ENCODE data around the gene KIF3A. TPM values are rescaled to one million over a fixed set of nuclear protein-coding genes. Genes with fewer than 3 reads are reported as not detected.

Gene KIF3A
- total RNA-seq, 1 donor from 2014 or later = 20.0 TPM

DNA sequence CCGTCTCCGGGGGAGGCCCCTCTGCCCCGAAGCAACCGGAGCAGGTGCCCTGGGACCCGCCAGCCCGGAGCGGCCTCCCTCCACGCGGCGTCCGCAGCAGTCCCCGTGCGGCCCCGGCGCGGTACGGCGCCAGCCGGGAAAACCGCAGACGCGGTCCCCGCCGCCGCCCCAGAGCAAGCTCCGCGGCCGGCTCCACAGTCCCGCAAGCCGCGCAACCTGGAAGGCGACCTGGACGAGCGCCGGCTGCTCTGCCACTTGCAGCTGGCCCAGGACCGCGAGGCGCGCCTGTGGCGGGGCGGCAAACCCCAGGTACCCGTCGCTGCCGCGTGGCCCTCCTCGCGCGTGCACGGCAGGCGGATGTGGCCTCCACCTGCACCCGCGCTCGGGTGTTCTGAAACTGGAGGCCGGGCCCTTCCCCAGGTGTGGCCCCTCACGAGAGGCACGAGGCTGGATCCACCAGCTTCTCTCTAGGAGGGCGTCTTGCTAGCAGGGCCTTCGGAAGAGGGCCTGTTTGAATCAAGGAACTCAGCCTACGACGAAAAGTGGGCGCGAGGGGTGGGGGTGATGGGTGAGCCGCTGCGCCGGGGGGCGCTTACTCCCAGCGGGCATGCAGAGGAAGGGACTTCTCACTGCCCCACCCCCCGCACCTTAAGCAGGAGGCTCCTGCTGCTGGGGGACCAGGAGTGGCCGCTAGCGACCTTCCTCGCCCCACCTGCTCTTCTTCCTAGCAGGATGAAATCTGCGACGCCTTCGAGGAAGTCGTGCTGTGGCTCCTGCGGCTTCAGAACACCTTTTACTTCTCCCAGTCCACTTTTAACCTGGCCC lies 10.5 kb upstream of the KIF3A start:
- H3K4me1 Mint-ChIP-seq (ENCODE audit: unreplicated experiment) = no peaks in the 10 kb centered on the region
- H3K9me3 Mint-ChIP-seq = no peaks in the 10 kb centered on the region
- peaks cover 65% of the 10 kb centered on the region for H3K27me3 Mint-ChIP-seq
- H3K36me3 Mint-ChIP-seq = no peaks in the 10 kb centered on the region
- TF ChIP-seq, protein P1, sequence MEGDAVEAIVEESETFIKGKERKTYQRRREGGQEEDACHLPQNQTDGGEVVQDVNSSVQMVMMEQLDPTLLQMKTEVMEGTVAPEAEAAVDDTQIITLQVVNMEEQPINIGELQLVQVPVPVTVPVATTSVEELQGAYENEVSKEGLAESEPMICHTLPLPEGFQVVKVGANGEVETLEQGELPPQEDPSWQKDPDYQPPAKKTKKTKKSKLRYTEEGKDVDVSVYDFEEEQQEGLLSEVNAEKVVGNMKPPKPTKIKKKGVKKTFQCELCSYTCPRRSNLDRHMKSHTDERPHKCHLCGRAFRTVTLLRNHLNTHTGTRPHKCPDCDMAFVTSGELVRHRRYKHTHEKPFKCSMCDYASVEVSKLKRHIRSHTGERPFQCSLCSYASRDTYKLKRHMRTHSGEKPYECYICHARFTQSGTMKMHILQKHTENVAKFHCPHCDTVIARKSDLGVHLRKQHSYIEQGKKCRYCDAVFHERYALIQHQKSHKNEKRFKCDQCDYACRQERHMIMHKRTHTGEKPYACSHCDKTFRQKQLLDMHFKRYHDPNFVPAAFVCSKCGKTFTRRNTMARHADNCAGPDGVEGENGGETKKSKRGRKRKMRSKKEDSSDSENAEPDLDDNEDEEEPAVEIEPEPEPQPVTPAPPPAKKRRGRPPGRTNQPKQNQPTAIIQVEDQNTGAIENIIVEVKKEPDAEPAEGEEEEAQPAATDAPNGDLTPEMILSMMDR (conservative IDR thresholded peaks at IDR 0.05) = no peak
- H3K4me3 Mint-ChIP-seq = peak overlapping the region; percentile 62
- DNase-seq (ENCODE audit: extremely low spot score, unreplicated experiment) = no peak
- H3K27ac Mint-ChIP-seq = no peak overlapping the region

DNA sequence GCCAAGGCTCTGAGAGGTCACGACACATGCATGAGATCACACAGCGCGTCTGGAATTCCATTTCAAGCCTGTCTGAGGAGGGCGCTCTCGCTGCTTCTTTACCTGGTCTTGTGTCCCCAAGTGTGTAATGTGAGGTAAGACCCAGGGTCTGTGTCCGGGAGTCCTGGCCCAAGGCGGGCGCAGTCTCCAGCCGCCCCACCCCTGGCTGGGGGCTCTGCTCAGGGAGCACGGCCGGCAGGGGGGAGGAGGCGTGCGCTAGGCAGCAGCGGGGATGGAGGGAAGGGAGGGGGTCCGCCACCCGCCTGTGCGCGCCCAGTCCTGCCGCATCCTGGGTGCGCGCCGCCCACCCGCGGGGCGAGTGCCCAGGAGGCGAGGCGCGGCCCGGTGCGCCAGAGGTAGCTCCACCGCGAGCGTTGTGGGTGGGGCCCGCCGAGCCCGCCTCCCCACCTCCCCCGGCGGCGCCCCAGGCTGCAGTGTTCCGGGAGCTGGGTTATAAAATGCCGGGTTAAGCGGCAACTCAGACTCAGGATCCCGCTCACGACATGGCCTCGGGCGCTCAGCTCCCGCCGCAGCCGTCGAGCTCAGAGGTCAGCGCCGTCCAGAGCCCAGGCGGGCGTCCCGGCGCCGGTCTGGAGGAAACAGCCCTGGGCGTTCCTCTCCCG lies 9.7 kb upstream of the KIF3A start, which contains the start of gene CCNI2:
Gene CCNI2, plus strand, starts transcription at position 473 of the 662 bp plus-strand sequence. Its CDS starts 70 bp downstream, at position 543.
- no peaks in the 10 kb centered on the region for H3K4me1 Mint-ChIP-seq (ENCODE audit: unreplicated experiment)
- no peak for DNase-seq (ENCODE audit: extremely low spot score, unreplicated experiment)
- no peaks in the 10 kb centered on the region for H3K9me3 Mint-ChIP-seq
- peaks cover 66% of the 10 kb centered on the region for H3K27me3 Mint-ChIP-seq
- TF ChIP-seq, protein P1 (conservative IDR thresholded peaks at IDR 0.05) = peak; percentile 32
- H3K36me3 Mint-ChIP-seq = no peaks in the 10 kb centered on the region
- H3K27ac Mint-ChIP-seq = no peak within 1 kb of the TSS
- H3K4me3 Mint-ChIP-seq = peak within 1 kb of the TSS; percentile 83

DNA sequence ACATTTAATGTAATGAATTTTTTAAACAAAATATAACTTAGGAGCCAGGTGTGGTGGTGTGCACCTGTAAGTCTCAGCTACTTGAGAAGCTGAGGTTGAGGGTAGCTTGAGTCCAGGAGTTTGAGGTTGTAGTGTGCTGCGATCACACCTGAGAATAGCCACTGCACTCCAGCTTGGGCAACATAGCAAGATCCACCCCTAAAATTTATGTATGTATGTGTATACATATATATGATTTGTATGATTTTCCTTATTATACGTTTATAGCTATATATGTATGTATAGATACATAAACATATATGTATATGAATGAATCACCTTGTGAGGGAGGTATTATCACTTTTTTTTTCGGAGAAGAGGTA lies 9.2 kb upstream of the KIF3A start:
- no peak overlapping the region for H3K27ac Mint-ChIP-seq
- H3K4me1 Mint-ChIP-seq (ENCODE audit: unreplicated experiment) = no peaks in the 10 kb centered on the region
- peak overlapping the region; percentile 83 for H3K4me3 Mint-ChIP-seq
- peaks cover 71% of the 10 kb centered on the region for H3K27me3 Mint-ChIP-seq
- H3K9me3 Mint-ChIP-seq = no peaks in the 10 kb centered on the region
- TF ChIP-seq, protein P1 (conservative IDR thresholded peaks at IDR 0.05) = no peak
- H3K36me3 Mint-ChIP-seq = no peaks in the 10 kb centered on the region
- DNase-seq (ENCODE audit: extremely low spot score, unreplicated experiment) = no peak

DNA sequence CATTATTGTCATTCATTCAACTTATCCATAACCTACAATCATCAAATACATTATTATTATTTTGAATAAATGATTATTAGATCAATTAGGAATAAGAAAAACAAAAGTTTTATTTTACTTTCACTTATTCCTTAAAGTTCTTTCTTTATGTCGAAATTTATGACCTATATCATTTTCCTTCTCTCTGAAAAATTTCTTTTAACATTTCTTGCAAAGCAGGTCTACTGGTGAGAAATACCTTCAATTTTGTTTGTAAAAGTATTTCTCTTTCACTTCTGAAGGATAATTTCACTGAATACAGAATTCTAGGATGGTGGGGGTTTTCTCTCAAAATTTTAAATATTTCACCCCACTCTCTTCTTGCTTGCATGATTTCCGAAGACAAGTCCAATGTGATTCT lies 7.3 kb upstream of the KIF3A start:
- Mint-ChIP-seq H3K36me3 (no peaks in the 10 kb centered on the region), H3K4me3 (no peak overlapping the region), H3K4me1 (ENCODE audit: unreplicated experiment) (no peaks in the 10 kb centered on the region), H3K27me3 (peaks cover 60% of the 10 kb centered on the region), H3K27ac (no peak overlapping the region), H3K9me3 (no peaks in the 10 kb centered on the region)
- no peak for DNase-seq (ENCODE audit: extremely low spot score, unreplicated experiment)
- TF ChIP-seq, protein P1 (conservative IDR thresholded peaks at IDR 0.05) = no peak

DNA sequence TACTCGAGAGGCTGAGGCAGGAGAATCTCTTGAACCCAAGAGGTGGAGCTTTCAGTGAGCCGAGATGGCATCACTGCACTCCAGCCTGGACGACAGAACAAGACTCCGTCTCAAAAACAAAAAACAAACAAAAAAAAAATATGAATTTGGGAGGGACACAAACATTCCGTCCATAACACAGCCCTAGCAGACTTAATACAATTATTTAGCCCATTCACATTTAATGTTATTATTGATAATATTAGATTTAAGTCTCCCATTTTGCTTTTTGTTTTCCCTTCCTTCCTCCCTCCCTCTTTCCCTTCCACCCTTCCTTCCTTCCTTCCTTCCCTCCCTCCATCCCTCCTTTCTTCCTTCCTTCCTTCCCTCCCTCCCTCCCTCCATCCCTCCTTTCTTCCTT lies 5.3 kb upstream of the KIF3A start:
- H3K4me1 Mint-ChIP-seq (ENCODE audit: unreplicated experiment) = peaks cover 8% of the 10 kb centered on the region
- no peaks in the 10 kb centered on the region for H3K9me3 Mint-ChIP-seq
- TF ChIP-seq, protein P1 (conservative IDR thresholded peaks at IDR 0.05) = no peak
- no peaks in the 10 kb centered on the region for H3K36me3 Mint-ChIP-seq
- peaks cover 45% of the 10 kb centered on the region for H3K27me3 Mint-ChIP-seq
- no peak overlapping the region for H3K4me3 Mint-ChIP-seq
- DNase-seq (ENCODE audit: extremely low spot score, unreplicated experiment) = no peak
- no peak overlapping the region for H3K27ac Mint-ChIP-seq

Measured in type B pancreatic cell (in vitro differentiated cells).